T-helper 17 cell (primary cell): ENCODE data around the gene IGDCC3. TPM values are rescaled to one million over a fixed set of nuclear protein-coding genes. Genes with fewer than 3 reads are reported as not detected.

Experiments used
- ATAC-seq: fragments of 150-1000 bp; cut with Tn5 transposase; 2 replicates; pipeline ENCODE4 v1.10.0; 2021; ENCODE audit warnings: mild to moderate bottlenecking, moderate library complexity
- DNase-seq, 3 donors: peaks; one replicate each; pipeline versions ENCODE4 v3.0.0 to v3.0.0-alpha.2; 2020 to 2021
- H3K9me3 ChIP-seq: one replicate; pipeline ENCODE4 v1.7.0; 2013; ENCODE audit warnings: low read length, mild to moderate bottlenecking; ENCODE audit not compliant: control insufficient read depth, poor library complexity, severe bottlenecking
- H3K27ac Mint-ChIP-seq: one replicate; pipeline ENCODE4 v1.8.0; 2022; ENCODE audit warnings: mild to moderate bottlenecking, moderate library complexity, mixed read lengths
- H3K27me3 Mint-ChIP-seq: one replicate; pipeline ENCODE4 v1.8.0; 2022; ENCODE audit warnings: mixed read lengths
- H3K36me3 Mint-ChIP-seq: one replicate; pipeline ENCODE4 v1.8.0; 2022; ENCODE audit warnings: low read depth, mixed read lengths
- H3K4me1 Mint-ChIP-seq: one replicate; pipeline ENCODE4 v1.8.0; 2022; ENCODE audit warnings: mild to moderate bottlenecking, mixed read lengths
- H3K4me3 Mint-ChIP-seq: one replicate; pipeline ENCODE4 v1.8.0; 2022; ENCODE audit warnings: mild to moderate bottlenecking, moderate library complexity, mixed read lengths
- total RNA-seq, 4 donors: library from RNA in 2 of 4; stranded (reverse) in 2 of 4; gene quantifications; one replicate each; pipeline ENCODE4 v1.2.3 and lab custom pipeline; 2022 to 2026

Gene IGDCC3
- total RNA-seq, 2 donors from 2014 or later, result not detected

- Mint-ChIP-seq H3K36me3 (peaks cover 8% of the 10 kb centered on the region), H3K27me3 (peaks cover 48% of the 10 kb centered on the region), H3K4me1 (peaks cover 19% of the 10 kb centered on the region), H3K4me3 (no peak overlapping the region), H3K27ac (no peak overlapping the region)
- no peaks in the 10 kb centered on the region for H3K9me3 ChIP-seq
- ATAC-seq (no peak), DNase-seq (no peak)
Measured at GRCh38 chr15:65379986-65380385, 2.2 kb upstream of the IGDCC3 start.

DNA sequence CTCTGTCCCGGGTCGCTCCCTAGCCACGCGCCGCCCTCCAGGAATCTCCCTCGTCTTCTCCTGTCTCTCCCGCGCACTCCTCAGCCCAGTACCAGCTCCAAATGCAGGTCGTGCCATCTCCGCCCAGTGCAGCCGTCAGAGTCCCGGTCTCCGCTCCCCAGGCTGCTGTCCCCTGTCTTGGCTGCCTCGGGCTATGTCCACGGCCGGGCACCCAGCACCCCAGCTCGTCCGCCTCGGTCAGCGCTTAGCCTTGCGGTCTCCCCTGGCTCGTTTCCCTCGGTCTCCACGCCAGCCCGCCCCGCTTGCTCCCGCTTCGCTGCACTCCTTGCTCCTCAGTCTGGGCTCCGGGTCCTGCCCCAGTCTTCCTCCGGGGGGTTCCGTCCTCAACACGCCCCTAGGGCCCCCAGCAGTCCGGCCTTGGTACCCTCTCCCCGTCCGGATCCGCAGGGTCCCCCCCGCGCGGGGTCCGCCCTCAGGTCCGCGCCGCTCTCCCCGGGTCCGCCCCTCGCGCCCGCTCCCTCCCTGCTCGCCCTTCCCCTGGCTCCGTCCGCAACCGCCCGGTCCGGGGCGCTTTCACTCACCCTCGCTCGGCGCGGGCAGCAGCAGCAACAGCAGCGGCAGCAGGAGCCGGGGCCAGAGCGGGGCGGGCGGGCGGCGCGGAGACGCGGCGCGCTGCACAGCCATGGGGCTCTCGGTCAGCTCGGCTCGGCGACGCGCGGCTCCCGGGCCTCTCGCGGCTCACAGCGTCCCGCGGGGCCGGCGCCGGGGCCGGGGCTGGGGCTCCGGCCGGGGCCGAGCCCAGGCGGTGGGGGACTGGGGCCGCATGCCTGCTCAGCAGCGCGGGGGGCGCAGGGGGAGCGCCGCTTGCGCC lies 462 bp downstream of the IGDCC3 start:
- H3K4me3 Mint-ChIP-seq, result peak overlapping the region; percentile 89
- peaks cover 11% of the 10 kb centered on the region for H3K4me1 Mint-ChIP-seq
- no peaks in the 10 kb centered on the region for H3K9me3 ChIP-seq
- peaks cover 4% of the 10 kb centered on the region for H3K36me3 Mint-ChIP-seq
- H3K27me3 Mint-ChIP-seq, result peaks cover 60% of the 10 kb centered on the region
- peak; percentile 37 for ATAC-seq
- no peak overlapping the region for H3K27ac Mint-ChIP-seq
- no peak for DNase-seq

DNA sequence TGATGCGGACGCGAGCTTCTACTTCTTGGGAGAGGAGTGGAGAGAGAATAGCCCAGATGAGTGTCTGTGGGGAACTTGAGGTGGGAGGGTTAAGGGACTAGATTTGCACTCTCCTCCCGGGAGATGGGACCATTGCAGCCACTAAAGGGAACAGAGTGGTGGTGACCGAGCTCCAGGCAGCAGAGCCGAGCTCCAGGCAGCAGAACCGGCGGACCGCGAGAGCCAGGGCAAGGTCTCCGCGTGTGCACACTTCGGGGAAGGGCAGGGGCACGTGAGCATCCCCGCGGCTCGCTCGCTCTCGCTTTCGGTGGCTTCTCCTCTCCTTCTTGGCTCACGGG lies 1.1 kb downstream of the IGDCC3 start:
- ATAC-seq (peak; percentile 50), DNase-seq (no peak)
- H3K36me3 Mint-ChIP-seq, result peaks cover 4% of the 10 kb centered on the region
- peaks cover 60% of the 10 kb centered on the region for H3K27me3 Mint-ChIP-seq
- H3K4me1 Mint-ChIP-seq, result peaks cover 11% of the 10 kb centered on the region
- no peak overlapping the region for H3K27ac Mint-ChIP-seq
- no peaks in the 10 kb centered on the region for H3K9me3 ChIP-seq
- peak overlapping the region; percentile 89 for H3K4me3 Mint-ChIP-seq

DNA sequence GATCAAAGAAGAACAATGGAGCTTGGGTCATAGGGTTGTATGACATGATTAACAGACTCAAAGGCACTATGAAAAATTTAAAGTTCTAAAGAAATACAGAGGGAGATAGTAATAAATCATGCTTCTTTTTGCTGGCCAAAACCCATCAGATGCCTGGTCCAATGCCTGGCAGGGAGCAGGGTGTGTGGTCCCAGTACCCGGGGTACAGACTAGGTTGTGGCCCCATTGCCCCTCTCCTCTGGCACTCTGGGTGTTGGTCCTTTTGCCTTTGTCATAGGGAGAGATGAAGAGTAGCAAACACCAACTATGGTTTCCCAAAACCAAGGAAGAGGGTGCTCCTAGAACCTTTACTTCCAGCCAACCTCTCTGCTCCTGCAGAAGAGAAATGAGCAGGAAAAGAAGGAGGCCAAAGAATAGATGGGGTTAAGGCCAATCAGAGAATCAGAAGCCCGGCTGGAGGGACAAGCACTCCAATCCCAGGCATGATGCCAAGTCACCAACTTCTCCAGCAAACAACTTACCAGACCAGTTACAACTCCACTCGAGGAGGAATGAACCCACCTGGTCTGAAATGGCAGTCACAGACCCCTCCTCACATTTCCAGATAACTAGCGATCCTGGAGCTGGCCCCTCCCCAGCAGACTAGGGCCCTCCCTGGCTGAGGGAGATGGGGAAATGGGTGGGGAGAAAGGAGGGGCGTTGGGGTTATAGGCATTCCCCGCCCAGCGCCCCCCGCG lies 1.8 kb downstream of the IGDCC3 start:
- peaks cover 60% of the 10 kb centered on the region for H3K27me3 Mint-ChIP-seq
- DNase-seq, result no peak
- peaks cover 4% of the 10 kb centered on the region for H3K36me3 Mint-ChIP-seq
- peaks cover 11% of the 10 kb centered on the region for H3K4me1 Mint-ChIP-seq
- H3K4me3 Mint-ChIP-seq, result peak overlapping the region; percentile 89
- no peak for ATAC-seq
- H3K27ac Mint-ChIP-seq, result no peak overlapping the region
- no peaks in the 10 kb centered on the region for H3K9me3 ChIP-seq

- H3K27me3 Mint-ChIP-seq, result peaks cover 54% of the 10 kb centered on the region
- peaks cover 11% of the 10 kb centered on the region for H3K4me1 Mint-ChIP-seq
- DNase-seq (no peak), ATAC-seq (no peak)
- H3K9me3 ChIP-seq, result no peaks in the 10 kb centered on the region
- H3K27ac Mint-ChIP-seq, result no peak overlapping the region
- peaks cover 2% of the 10 kb centered on the region for H3K36me3 Mint-ChIP-seq
- no peak overlapping the region for H3K4me3 Mint-ChIP-seq
Measured at GRCh38 chr15:65374821-65375401, 2.9 kb downstream of the IGDCC3 start.

GRCh38 chr15:65374334-65374733 lies 3.5 kb downstream of the IGDCC3 start:
- no peak for DNase-seq
- no peaks in the 10 kb centered on the region for H3K9me3 ChIP-seq
- no peak overlapping the region for H3K4me3 Mint-ChIP-seq
- H3K4me1 Mint-ChIP-seq, result peaks cover 11% of the 10 kb centered on the region
- peaks cover 2% of the 10 kb centered on the region for H3K36me3 Mint-ChIP-seq
- ATAC-seq, result no peak
- peaks cover 48% of the 10 kb centered on the region for H3K27me3 Mint-ChIP-seq
- peak overlapping the region; percentile 47 for H3K27ac Mint-ChIP-seq

DNA sequence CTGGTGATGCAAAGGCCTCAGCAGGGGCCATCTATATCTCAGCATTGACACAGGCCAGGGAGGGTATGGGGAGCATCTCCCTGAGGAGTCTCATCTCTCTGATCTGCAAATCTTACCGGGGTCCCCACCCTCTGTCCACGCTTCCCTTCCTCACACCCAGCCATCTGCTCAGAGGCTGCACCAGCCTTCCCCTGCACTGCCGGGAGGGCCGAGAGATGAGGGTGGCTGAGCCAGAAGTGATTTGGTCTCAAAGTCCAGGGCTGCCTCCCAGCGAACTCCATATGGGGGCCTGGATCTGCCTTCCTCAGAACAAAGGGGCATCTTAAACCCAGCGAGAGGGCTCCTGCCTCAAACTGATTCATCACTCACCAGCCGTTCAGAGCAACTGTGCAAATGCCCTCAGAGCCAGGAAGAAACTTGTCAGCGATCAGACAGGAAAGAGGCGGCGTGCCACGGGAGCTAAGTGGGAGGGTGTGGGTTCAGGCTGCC lies 4.6 kb downstream of the IGDCC3 start:
- H3K36me3 Mint-ChIP-seq, result no peaks in the 10 kb centered on the region
- no peak overlapping the region for H3K27ac Mint-ChIP-seq
- no peak overlapping the region for H3K4me3 Mint-ChIP-seq
- peaks cover 39% of the 10 kb centered on the region for H3K27me3 Mint-ChIP-seq
- no peak for DNase-seq
- H3K4me1 Mint-ChIP-seq, result peaks cover 7% of the 10 kb centered on the region
- H3K9me3 ChIP-seq, result no peaks in the 10 kb centered on the region
- no peak for ATAC-seq

DNA sequence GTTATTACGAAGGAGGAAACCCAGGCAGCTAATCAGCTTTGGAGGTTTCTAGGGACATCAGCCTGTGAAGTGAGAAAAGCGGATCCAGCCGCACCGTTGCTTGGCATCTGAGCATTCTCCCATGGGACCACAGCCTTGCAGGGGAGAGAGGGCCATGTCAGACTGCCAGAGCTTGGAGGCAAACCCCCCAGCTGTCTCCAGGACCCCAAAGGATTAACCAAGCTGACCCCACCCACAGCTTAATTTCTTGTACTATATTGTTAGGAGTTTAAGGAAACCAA lies 5.1 kb downstream of the IGDCC3 start:
- Mint-ChIP-seq H3K4me3 (no peak overlapping the region), H3K27ac (no peak overlapping the region), H3K4me1 (peaks cover 7% of the 10 kb centered on the region), H3K27me3 (peaks cover 39% of the 10 kb centered on the region), H3K36me3 (no peaks in the 10 kb centered on the region)
- DNase-seq (no peak), ATAC-seq (no peak)
- H3K9me3 ChIP-seq, result no peaks in the 10 kb centered on the region

DNA sequence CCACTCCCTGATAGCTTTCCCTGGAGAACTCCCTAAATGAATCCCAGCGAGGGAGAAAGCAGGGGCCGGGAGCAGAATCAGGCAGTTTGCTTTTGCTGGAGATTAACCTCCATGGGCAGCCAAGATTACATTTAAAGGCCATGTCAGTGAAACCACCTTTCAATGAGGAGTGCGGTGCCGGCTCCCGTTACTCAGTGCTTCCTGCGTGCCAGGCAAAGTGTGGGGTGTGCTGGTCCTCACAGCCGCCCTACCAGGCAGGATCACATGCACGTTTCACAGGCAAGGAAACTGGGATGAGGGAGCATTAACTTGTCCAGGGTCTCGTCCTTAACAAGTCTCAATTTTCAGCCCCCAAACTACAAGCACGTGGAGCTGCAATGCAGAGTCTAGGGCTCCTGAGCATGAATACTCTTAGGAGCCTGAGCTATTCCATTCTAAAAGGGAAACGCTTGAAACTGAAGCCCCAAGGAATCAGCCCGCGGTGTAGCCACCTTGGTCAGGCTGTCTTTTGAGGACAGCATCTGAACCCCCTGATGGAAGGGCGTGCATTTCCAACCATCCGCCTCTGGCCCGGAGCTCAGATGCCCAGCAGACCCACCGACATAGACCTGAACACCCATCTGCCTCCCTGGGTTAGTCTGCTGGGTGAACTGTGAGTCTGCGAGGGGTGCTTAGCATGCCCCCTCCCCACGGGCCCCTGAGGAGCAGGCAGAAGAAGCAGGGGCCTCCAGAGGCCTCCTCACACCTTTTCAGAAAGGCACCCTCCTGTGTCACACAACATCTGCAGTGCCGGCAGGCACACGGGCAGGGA lies 5.6 kb downstream of the IGDCC3 start:
- H3K4me3 Mint-ChIP-seq, result no peak overlapping the region
- peaks cover 6% of the 10 kb centered on the region for H3K4me1 Mint-ChIP-seq
- ATAC-seq (no peak), DNase-seq (no peak)
- peaks cover 39% of the 10 kb centered on the region for H3K27me3 Mint-ChIP-seq
- no peak overlapping the region for H3K27ac Mint-ChIP-seq
- H3K9me3 ChIP-seq, result no peaks in the 10 kb centered on the region
- no peaks in the 10 kb centered on the region for H3K36me3 Mint-ChIP-seq

DNA sequence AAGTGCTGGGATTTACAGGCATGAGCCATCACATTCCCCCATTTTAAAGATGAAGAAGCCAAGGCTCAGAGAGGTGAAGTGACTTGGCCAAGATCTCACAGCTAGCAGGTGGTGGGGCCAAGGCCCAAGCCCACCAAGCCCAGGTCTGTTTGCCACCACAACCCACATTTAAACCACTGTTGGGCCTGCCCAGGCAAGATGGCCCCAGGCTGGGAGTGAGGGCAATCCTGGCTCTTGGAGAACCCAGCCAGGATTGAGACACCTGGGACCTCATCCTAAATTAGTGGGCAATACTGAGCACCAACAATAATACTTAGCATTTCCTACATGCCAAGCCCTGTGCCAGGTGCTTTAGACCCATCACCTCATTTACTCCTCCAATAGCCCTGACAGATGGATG lies 6.9 kb downstream of the IGDCC3 start:
- no peak overlapping the region for H3K4me3 Mint-ChIP-seq
- DNase-seq (no peak), ATAC-seq (no peak)
- no peaks in the 10 kb centered on the region for H3K36me3 Mint-ChIP-seq
- peaks cover 30% of the 10 kb centered on the region for H3K27me3 Mint-ChIP-seq
- peaks cover 3% of the 10 kb centered on the region for H3K4me1 Mint-ChIP-seq
- no peak overlapping the region for H3K27ac Mint-ChIP-seq
- no peaks in the 10 kb centered on the region for H3K9me3 ChIP-seq

GRCh38 chr15:65369651-65370050 lies 8.2 kb downstream of the IGDCC3 start:
- H3K36me3 Mint-ChIP-seq, result no peaks in the 10 kb centered on the region
- H3K4me1 Mint-ChIP-seq, result peaks cover 3% of the 10 kb centered on the region
- no peak for ATAC-seq
- H3K27me3 Mint-ChIP-seq, result peaks cover 17% of the 10 kb centered on the region
- no peak overlapping the region for H3K4me3 Mint-ChIP-seq
- no peak overlapping the region for H3K27ac Mint-ChIP-seq
- H3K9me3 ChIP-seq, result no peaks in the 10 kb centered on the region
- DNase-seq, result no peak

- H3K4me1 Mint-ChIP-seq, result peaks cover 3% of the 10 kb centered on the region
- no peak overlapping the region for H3K27ac Mint-ChIP-seq
- ATAC-seq (no peak), DNase-seq (no peak)
- H3K9me3 ChIP-seq, result no peaks in the 10 kb centered on the region
- peaks cover 12% of the 10 kb centered on the region for H3K27me3 Mint-ChIP-seq
- no peak overlapping the region for H3K4me3 Mint-ChIP-seq
- H3K36me3 Mint-ChIP-seq, result no peaks in the 10 kb centered on the region
Measured at GRCh38 chr15:65369212-65369547, 8.6 kb downstream of the IGDCC3 start.
